ENCODE measurements around the gene VRK3.
"Not testable (repeated sequence)": the region's sequence is repeated elsewhere in the genome, so short reads cannot be mapped to it uniquely, and the experiment has no call there.

Gene VRK3

DNA sequence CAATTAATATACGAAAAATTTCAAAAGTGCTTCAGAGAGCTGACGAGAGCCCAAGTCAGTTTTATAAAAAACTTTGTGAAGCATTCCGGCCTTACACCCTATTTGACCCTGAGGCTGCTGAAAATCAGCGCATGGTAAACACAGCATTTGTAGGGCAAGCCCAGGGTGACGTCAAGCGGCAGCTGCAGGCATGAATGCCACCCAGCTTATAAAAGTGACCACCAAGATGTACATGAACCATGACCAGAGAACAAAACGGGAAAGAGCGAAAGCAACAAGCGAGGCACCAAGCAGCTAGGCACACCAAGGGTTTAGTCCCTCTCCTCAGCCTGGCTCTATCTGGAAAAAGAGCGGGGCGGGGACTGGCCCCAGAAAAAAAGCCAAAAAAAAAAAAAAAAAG, 70.2 kb downstream of the VRK3 start:
- no peak for DNase-seq (ENCODE audit: low read depth)

DNA sequence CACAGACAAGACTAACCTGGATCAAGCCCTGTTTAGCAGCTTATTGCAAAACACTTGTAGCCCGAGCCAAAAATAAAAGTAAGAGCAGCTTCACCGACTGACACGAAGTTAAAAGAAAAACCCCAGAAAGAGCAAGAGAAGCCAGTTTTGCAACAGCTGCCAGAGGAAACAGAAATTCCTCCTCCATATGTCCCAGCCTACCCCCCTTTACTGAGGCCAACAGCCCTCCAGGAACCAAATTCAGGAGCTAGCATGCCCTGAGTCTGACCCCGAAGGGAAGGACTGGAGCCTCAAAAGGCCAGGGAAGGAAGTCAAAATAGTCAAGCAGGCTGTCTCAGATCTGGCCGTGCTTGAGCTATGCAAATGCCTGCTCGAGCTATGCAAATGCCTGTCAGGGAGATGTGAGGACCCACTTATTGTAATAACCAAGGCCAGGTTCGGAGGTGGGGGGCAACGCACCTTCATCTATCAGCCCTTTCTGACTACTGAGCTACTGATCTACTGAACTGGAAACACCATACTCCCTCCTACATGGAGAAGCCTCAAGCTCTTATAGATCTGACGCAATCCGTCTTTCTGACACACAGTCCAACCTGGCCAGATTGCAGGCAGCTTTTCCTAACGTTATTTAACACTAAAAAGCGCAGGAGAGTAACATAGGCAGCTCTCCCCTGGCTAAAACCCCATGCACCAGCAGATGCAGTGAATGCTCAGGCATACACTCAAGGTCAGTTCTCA, 70.9 kb downstream of the VRK3 start:
- DNase-seq (ENCODE audit: low read depth): no peak

DNA sequence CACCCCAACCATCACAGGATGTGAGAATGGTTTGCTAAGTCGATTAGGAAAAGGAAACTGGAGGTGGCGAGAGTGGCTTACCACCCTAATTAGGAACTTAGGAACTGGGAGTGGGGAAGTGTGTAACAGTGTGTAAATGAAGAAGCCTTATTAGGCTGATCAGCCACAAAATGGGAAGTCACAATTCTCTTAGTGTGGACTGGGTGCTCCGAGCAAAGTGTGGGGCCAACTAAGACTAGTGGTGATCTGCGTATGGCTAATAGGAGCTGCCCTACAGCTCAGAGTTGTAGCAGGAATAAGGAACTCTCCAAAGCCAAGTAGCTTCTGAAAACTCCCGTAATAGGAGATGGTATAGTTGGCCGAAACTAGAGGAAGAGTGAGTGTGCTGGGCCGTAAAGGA, 71.8 kb downstream of the VRK3 start:
- DNase-seq (ENCODE audit: low read depth): no peak

DNA sequence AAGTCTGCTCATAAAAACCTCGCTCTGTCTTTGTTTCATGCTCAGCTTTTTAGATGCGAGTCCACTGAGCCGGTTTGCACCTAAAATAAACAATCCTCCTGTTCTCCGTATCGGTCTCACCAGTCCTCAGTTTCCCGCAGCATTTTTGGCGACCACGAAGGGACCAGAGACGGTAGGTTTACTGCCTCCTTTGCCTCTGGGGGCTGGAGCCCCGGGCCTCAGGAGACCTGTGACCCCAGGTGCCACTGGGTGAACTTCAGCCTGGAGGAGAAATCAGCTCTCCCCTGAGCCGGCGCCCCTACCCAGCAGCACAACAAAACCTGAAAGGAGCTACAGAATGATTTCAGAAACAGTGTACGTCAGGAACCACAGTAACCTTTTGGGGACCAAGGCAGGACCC, 72.3 kb downstream of the VRK3 start:
- DNase-seq (ENCODE audit: low read depth): no peak

DNA sequence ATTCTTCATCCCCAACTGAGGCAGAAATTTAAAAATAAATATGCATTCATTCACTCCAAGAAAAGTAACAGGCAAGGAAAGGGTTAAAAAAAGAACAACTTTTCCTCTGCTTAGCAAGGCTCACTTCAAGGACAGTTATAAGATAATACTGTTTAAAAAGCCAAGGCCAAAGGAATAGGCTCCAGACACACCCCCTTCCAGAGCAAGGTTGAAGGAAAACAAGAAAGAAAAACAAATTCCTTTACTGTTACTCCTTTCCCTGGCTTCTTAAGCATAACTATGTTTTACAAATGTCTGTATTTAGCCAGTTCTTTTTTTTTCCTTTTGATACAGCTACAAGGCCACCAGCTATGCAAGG, 72.7 kb downstream of the VRK3 start:
- DNase-seq (ENCODE audit: low read depth): no peak

DNA sequence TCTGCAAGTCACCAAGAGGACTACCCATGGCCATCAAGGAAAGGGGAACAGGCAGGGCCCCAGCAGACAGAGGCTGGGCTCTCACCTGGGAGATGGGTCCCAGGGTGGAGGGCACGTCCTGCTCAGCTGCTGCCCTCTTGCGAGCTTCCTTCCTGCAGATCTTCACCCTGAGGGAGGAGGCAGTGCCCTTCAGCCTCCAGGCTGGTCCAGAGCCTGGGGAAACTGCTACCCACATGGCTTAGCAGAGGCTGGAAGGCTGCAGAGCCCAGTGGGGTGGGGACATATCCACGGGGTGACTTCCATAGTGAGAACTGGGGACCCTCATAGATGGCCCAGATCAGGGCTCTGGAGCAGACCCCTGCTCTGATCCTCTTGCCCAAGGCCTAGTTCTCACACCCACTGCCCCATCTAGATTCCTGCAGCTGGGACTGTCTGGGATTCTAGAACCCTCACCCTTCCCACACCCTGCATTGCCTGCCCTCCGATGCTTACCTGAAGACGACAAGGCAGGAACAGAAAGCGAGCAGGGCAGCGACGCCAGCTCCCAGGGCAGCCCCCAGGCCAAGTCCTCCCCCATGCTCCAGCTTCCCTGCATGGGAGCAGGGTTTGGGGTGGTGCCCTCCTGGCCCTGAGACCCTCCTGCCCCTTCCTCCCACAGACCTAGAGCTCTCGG, 73.2 kb downstream of the VRK3 start:
- DNase-seq (ENCODE audit: low read depth): no peak

DNA sequence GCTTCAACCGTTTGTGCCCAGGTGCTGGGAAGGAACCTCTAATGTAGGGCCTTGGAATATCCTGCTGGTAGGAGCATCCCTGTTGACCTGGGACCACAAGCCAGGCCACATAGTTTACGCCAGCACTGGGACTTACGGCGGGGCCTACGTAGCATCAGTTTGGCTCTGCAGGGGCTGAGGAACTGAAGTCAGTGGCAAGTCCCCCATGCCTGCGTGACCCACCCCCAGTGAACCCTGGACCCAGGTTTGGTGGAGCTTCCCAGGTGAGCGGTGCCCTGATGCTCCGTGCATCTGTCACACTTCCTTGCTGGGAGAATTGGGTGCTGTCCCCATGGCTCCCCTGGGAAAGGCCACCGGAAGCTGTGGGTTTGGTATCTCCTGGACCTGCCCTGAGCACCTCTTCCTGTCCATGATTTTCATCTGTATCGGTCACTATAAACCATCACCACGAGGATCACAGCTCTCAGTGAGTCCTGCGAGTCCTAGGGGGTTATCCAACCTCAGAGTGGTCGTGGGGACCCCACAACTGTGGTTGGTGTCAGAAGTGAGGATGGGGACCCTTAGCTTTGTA, 74.1 kb downstream of the VRK3 start:
- no peak for DNase-seq (ENCODE audit: low read depth)

DNA sequence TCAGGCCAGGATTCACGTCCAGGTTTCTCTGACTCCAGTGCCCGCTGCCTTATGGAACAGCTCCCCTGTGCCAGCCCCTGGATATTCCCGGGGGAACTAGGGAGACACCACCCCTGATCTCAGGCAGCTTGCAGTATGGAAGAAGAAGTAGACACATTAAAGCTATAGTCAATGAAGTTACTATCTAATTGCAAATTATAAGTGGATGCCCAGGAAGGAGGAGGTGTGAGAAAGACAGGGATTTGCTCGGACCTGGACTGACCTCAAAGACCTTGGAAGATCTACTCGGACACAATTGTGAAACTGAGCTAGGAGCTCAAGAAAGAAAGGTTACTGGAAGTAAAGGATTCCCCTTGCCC, 74.6 kb downstream of the VRK3 start:
- DNase-seq (ENCODE audit: low read depth): no peak

DNA sequence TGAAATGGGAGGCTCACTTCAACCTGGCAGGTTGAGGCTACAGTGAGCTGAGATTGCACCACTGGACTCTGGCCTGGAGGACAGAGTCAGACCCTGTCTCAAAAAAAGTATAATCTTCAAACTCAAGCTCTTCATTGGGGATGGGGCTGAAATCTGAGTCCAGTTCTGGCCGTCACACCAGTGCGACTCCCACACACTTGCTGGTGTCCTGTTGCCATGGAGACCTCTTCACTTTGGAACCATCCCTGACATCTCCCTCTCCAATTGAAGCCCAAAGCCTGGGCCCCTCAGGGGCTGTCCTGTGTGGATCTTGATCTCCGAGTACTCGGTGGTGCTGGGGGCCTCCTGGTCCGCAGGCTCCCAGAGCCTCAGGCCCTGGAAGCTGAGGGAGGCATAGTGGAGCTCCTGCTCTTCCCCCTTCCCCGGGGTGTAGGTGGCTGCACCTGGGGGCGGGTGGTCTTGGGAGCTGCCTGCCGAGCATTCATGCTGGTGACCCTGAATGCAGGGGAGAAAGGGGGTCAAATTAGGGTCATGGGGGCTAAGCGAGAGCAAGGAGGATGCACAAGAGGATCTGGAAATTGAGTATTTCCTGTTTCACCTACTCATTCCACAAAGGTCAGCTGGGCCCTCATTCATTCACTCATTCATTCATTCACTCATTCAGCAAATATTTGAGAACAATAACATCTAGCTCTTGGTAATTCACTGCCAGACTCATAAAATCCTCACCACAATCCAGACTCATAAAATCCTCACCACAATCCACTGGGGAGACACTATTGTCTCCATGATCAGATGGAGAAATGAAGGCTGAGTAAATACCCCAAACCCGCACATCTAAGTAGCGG, 75.2 kb downstream of the VRK3 start:
- no peak for DNase-seq (ENCODE audit: low read depth)

DNA sequence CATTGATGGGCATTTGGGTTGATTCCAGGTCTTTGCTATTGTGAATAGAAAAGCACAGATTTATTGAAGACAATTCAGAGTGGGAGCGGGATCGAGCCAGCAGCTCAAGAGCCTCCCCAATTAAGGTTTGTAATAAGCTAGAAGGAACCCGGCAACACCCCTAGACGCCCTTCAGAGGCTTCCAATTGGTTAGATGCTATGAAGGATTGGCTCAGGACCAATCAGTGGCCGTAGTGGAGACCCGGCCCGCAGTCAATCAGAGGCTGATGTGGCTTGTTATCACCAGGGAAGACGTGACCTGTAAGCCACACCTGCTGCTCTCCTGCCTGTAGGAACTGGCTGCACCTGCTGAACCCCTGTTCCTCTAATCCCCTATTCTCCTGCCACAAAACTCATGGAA, 78.8 kb downstream of the VRK3 start:
- DNase-seq (ENCODE audit: low read depth): no peak

DNA sequence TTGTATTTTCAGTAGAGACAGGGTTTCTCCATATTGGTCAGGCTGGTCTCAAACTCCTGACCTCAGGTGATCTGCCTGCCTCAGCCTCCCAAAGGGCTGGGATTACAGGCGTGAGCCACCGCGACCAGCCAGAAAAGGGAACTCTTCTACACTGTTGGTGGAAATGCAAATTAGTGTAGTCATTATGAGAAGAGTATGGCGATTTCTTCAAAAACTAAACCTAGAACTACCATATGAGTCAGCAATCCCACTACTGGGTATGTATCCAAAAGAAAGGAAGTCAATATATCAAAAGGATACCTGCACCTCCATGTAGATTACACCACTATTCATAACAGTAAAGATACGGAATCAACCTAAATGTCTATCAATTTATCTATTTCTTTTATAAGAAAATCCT, 80.6 kb downstream of the VRK3 start:
- not testable (repeated sequence) for DNase-seq (ENCODE audit: low read depth)

DNA sequence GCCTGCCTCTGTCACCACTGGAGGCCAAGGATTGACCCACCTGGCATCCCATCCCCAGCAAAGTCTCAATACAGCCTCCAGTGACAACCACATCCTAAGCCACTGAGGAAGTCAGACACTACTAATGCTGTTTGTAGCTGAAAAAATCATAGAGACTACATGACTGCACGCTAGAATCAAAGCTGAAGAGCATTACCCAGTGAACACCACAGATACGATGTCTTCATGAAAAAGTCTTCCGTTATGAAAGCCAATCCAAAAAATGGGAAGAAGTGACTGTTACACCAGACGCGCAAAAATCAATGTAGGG, 84.7 kb downstream of the VRK3 start:
- no peak for DNase-seq (ENCODE audit: low read depth)

DNA sequence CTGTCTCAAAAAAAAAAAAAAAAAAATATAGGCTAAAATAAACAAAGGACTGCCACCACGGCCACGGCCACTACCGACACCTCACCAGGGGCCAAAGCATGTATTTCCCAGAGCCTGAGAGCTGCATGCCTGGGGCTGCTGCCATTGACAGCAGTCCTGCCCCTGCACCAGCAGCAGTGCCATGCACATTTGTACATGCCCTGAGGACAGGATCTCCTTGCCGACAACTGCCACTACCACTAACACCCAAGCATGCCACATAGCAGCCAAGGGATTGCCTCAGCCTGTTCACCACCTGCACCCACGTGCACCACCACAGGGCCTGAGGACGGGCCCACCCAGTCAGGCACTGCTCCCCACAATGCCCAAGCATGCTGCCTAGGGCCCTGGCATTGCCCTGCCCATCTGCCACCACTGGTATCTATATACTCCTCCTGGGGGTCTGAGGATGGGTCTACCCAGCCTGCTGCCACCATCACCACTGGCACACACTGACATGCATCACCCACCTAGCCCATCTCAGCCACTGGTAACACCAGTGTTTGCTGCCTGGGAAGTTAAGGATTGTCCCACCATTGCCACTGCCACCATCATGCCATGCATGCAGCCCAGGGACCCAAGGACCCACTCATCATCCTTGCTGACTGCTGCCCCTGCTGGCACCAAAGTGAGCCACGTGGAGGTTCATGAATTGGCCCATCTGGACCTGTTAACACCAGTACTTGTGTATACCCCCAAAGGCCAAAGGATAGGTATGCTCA, 85.3 kb downstream of the VRK3 start:
- DNase-seq (ENCODE audit: low read depth): no peak

DNA sequence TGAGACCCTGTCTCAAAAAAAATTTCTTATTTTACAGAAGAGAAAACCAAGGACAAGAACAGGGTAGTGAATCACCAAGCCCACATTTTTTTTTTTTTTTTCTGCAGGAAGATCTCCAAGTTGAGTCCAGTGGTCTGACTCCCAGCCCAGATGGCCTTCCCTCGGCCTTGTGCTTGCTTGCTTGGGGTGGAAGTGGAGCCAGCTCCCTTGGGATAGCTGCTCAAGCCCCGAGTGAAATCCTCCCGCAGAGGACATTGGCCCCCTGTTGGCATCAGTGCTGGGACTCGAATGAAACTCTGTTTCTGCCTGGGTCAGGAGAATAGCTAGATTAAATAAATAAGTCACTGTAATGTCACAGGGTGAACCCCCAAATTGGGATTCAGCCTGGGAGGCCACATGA, 86.5 kb downstream of the VRK3 start:
- no peak for DNase-seq (ENCODE audit: low read depth)

DNA sequence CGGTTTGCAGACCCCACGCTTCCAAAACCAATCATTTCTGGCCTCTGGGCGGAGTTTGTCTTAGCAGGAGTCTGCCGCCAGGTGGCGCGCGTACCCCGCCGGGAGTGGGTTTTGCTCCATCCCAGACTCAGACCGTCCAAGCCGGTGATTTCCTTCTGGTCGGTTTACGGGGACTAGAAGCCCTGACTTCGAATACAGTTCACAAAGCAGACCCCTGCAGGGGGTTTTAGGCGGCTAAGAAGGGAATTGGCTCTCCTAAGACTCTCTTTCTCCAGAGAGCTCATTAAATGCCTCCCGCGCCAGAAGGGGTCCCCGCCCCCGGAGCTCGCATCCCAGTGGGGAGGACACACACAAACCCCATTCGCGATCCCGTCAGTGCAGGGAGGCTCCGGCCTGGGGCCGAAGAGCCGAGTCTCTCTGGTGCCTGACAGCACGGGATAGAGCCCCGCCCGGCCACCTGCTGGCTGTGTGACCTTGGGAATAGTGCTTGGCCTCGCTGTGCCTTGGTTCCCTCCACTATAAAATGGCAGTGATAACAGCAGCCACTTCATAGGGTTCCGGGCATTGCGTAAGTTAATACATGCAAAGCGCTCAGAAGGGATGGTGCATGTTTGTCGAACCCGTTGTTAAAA, 87.3 kb downstream of the VRK3 start:
- DNase-seq (ENCODE audit: low read depth): no peak

DNA sequence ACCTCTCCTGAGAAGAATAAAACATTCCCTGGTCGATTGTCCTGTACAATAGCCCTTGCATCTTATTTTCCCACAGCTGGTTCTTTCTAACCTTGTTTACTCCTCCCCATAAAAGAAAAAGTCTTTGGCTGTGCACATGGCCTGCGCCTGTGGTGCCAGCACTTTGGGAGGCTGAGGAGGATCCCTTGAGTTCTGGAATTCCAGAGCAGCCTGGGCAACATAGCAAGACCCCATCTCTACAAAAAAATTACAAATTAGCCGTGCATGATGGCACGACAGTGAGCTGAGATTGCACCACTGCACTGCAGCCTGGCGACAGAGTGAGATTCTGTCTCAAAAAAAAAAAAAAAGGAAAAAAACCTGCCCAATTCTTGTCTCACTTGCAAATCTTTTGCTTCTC, 88.6 kb downstream of the VRK3 start:
- no peak for DNase-seq (ENCODE audit: low read depth)

DNA sequence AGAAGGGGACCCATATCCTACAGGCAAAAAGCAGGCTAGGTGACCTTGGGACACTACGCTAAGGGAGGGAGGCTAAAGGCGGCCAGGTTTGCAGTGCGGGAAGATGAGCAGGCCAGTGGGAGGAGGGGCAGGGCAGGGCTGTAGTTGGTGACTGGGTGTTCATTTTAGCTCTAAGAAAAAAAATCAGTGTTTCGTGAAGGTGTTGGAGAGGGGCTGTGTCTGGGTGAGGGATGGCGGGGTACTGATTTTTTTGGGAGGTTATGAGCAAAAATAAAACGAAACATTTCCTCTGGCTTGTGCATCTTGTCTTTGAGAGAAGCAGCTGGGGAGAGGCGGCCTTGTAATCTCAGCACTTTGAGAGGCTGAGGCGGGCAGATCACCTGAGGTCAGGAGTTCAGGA, 91.5 kb downstream of the VRK3 start:
- no peak for DNase-seq (ENCODE audit: low read depth)

DNA sequence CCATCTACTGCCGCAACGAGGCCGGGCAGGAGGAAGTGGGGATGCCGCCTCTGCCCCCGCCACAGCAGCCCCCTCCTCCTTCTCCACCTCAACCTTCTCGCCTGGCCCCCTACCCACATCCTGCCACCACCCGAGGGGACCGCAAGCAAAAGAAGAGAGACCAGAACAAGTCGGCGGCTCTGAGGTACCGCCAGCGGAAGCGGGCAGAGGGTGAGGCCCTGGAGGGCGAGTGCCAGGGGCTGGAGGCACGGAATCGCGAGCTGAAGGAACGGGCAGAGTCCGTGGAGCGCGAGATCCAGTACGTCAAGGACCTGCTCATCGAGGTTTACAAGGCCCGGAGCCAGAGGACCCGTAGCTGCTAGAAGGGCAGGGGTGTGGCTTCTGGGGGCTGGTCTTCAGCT, 92.4 kb downstream of the VRK3 start:
- DNase-seq (ENCODE audit: low read depth): no peak

DNA sequence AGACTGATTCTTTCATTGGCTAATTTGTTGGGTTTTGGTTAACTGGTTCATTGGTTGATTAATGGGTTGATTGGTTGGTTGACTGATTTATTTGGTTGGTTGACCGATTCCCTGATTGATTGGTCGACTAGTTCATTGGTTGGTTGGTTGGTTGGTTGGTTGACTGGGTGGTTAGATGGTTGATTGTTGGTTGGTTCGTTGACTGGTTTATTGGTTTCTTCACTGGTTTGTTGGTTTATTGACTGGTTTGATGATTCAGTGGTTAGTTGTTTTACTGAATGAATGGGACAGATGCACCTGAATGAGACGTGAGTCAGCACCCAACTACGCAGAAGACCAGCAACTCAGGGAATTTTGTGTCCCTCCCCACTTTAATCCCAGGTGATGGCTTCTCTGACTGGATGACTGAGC, 93.1 kb downstream of the VRK3 start:
- no peak for DNase-seq (ENCODE audit: low read depth)

DNA sequence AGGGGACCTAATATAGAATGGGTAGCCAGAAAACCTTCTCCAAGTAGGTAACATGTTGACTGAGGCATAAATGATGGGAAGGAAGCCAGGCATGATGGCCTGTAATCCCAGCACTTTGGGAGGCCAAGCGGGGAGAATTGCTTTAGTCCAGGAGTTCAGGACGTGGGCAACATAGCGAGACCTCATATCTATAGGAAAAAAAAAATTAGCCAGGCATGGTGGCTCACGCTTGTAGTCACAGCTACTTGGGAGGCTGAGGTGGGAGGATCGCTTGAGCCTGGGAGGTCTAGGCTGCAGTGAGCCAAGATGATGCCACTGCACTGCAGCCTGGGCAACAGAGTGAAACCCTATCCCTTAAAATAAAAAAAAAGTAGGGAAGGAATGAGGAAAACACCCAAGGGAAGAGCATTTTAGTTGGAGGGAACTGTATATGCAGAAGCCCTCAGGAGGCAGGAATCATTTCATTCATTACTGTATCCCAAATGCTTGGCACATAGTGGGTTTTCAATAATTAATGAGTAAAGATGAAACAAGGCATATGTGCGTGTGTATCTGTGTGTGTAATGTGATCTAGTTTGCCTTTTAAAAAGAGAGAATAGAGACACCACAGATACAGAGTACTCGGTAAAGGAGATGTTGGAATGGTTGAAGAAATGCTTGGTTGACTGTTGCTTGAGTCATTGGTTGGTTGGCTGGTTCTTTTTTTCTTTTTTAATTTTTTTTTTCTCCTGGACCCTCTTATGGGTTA, 93.7 kb downstream of the VRK3 start:
- no peak for DNase-seq (ENCODE audit: low read depth)

DNA sequence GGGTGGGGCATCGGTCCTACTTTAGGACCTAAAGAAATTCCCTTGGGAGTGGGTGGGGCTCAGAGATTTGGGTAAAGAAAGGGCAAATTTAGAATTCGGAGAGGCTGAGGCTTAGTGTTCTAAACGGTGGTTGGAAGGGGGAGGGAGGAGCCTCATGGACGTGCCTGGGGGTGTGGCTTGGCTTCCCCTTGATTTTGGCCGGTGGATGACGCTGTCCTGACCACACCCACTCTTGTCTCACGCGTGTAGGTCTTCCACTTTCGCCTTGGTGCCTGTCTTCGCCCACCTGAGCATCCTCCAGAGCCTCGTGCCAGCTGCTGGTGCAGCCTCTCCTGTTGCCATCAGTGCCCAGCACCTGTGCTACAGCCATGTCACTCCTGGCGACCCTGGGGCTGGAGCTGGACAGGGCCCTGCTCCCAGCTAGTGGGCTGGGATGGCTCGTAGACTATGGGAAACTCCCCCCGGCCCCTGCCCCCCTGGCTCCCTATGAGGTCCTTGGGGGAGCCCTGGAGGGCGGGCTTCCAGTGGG, 94.6 kb downstream of the VRK3 start:
- DNase-seq (ENCODE audit: low read depth): no peak
